SK-N-SH (cell line): Measurements from ENCODE around the gene COL21A1. TPM values are rescaled to one million over a fixed set of nuclear protein-coding genes. Genes with fewer than 3 reads are reported as not detected.

ENCODE experiments used
- CTCF ChIA-PET: fragments of 300-600, 350-600 bp; formaldehyde crosslinking; extraction: SDS; loops from one replicate; lab custom pipeline; 2021; lab: Yijun Ruan, JAX
- POLR2A ChIA-PET: fragments of 350-600 bp; sonication (Branson Sonifier 250); formaldehyde crosslinking; extraction: SDS; loops from one replicate; lab custom pipeline; 2020; ENCODE audit warnings: antibody characterized with exemption, inconsistent platforms; lab: Yijun Ruan, JAX
- DNase-seq: peaks from one replicate; pipeline ENCODE4 v3.0.0; 2012
- H2AFZ ChIP-seq: fragments of 200-600 bp; sonication (generic); 2 replicates; pipeline ENCODE4 v1.8.1; 2016; ENCODE audit warnings: antibody characterized with exemption, mild to moderate bottlenecking, low read depth
- H3F3A ChIP-seq: fragments of 200-600 bp; sonication (generic); replicated peaks from 2 replicates; pipeline ENCODE3; 2016; ENCODE audit warnings: antibody characterized with exemption, mild to moderate bottlenecking; ENCODE audit not compliant: insufficient read depth
- H3K27ac ChIP-seq, 2 experiments: fragments of 200-500 bp in 1 of 2; fragments of 200-600 bp in 1 of 2; sonication (Bioruptor generic) in 1 of 2; sonication (generic), shearing (Covaris generic) in 1 of 2; 2 replicates each; pipeline versions ENCODE4 v1.5.1 to v1.6.1; 2014 to 2016; ENCODE audit warnings: low read depth in 2 of 2, inconsistent platforms in 1 of 2, low read length in 1 of 2, mild to moderate bottlenecking in 1 of 2, mixed read lengths in 1 of 2
- H3K27me3 ChIP-seq: fragments of 200-600 bp; sonication (generic), shearing (Covaris generic); 2 replicates; pipeline ENCODE4 v1.6.1; 2016; ENCODE audit warnings: mixed run types; ENCODE audit not compliant: insufficient read depth
- H3K36me3 ChIP-seq, 2 experiments: fragments of 200-500 bp in 1 of 2; fragments of 200-600 bp in 1 of 2; sonication (Bioruptor generic) in 1 of 2; sonication (generic) in 1 of 2; replicated peaks in 1 of 2; 2 replicates each; pipeline versions ENCODE3 to v1.5.1; 2014 to 2016; ENCODE audit warnings: low read length in 1 of 2, mild to moderate bottlenecking in 1 of 2; ENCODE audit not compliant: insufficient read depth in 2 of 2, control insufficient read depth in 1 of 2
- H3K4me1 ChIP-seq, 2 experiments: fragments of 200-500 bp in 1 of 2; fragments of 200-600 bp in 1 of 2; sonication (Bioruptor generic) in 1 of 2; sonication (generic), shearing (Covaris generic) in 1 of 2; 2 replicates each; pipeline versions ENCODE4 v1.5.1 to v1.6.1; 2014 to 2016; ENCODE audit warnings: low read depth in 1 of 2, low read length in 1 of 2, mixed run types in 1 of 2; ENCODE audit not compliant: insufficient read depth in 2 of 2, control insufficient read depth in 1 of 2
- H3K4me2 ChIP-seq: fragments of 200-600 bp; sonication (generic), shearing (Covaris generic); 2 replicates; pipeline ENCODE4 v1.6.1; 2017; ENCODE audit warnings: mixed run types
- H3K4me3 ChIP-seq, 2 experiments: fragments of 200-500 bp in 1 of 2; fragments of 200-600 bp in 1 of 2; sonication (Bioruptor generic) in 1 of 2; sonication (generic), shearing (Covaris generic) in 1 of 2; 2 replicates each; pipeline versions ENCODE4 v1.5.1 to v1.8.1; 2014 to 2016; ENCODE audit warnings: low read depth in 2 of 2, inconsistent platforms in 1 of 2, low read length in 1 of 2, mild to moderate bottlenecking in 1 of 2, mixed read lengths in 1 of 2, moderate library complexity in 1 of 2
- H3K79me2 ChIP-seq: fragments of 200-600 bp; sonication (generic); 2 replicates; pipeline ENCODE4 v1.8.1; 2017; ENCODE audit warnings: mild to moderate bottlenecking; ENCODE audit not compliant: insufficient read depth
- H3K9ac ChIP-seq: fragments of 200-600 bp; sonication (generic); 2 replicates; pipeline ENCODE4 v1.6.1; 2017; ENCODE audit warnings: mixed run types
- H3K9me2 ChIP-seq: fragments of 200-600 bp; sonication (generic); 2 replicates; pipeline ENCODE4 v1.6.1; 2017; ENCODE audit warnings: mixed run types
- H3K9me3 ChIP-seq: fragments of 200-600 bp; sonication (generic); 2 replicates; pipeline ENCODE4 v1.6.1; 2017; ENCODE audit warnings: mixed run types, mild to moderate bottlenecking, moderate library complexity
- H4K20me1 ChIP-seq: fragments of 200-600 bp; sonication (generic); 2 replicates; pipeline ENCODE4 v1.6.1; 2017; ENCODE audit warnings: mild to moderate bottlenecking, mixed run types; ENCODE audit not compliant: insufficient read depth
- CTCF ChIP-seq: fragments of 200-600 bp; sonication (generic); IDR thresholded peaks from 2 replicates; pipeline ENCODE4 v1.6.1; 2017; ENCODE audit warnings: antibody characterized with exemption, mild to moderate bottlenecking, moderate library complexity
- EZH2phosphoT487 ChIP-seq: fragments of 200-600 bp; sonication (generic); IDR thresholded peaks from 2 replicates; pipeline ENCODE4 v1.6.1; 2017; ENCODE audit warnings: low read depth, mixed run types, mild to moderate bottlenecking, antibody characterized with exemption, moderate library complexity, borderline replicate concordance
- FOXJ3 ChIP-seq: sonication (generic); formaldehyde crosslinking; IDR thresholded peaks from 2 replicates; pipeline ENCODE4 v1.5.1; 2020; ENCODE audit warnings: mild to moderate bottlenecking, missing genetic modification reagents
- GATA2 ChIP-seq: sonication (generic); formaldehyde crosslinking; IDR thresholded peaks from 2 replicates; pipeline ENCODE4 v1.5.0; 2020; ENCODE audit warnings: mild to moderate bottlenecking, missing genetic modification reagents
- JUND ChIP-seq: IDR thresholded peaks from 2 replicates; pipeline ENCODE4 v1.4.0; 2012
- MAX ChIP-seq: IDR thresholded peaks from 2 replicates; pipeline ENCODE4 v1.4.0; 2012; ENCODE audit warnings: low read depth
- NRF1 ChIP-seq: IDR thresholded peaks from 2 replicates; pipeline ENCODE4 v1.6.1; 2012; ENCODE audit warnings: low read depth, mild to moderate bottlenecking, low read length
- PBX3 ChIP-seq: IDR thresholded peaks from 2 replicates; pipeline ENCODE4; 2012
- POLR2AphosphoS5 ChIP-seq: IDR thresholded peaks from 2 replicates; pipeline ENCODE4 v1.6.1; 2012; ENCODE audit warnings: low read depth, low read length
- REST ChIP-seq: IDR thresholded peaks from 2 replicates; pipeline ENCODE4 v1.6.1; 2012; ENCODE audit warnings: mild to moderate bottlenecking, low read depth, low read length, moderate library complexity
- SIN3A ChIP-seq: IDR thresholded peaks from 2 replicates; pipeline ENCODE4 v1.6.1; 2012; ENCODE audit warnings: low read depth, mild to moderate bottlenecking, low read length, moderate library complexity, borderline replicate concordance
- TAF1 ChIP-seq: IDR thresholded peaks from 2 replicates; pipeline ENCODE4 v1.6.1; 2012; ENCODE audit warnings: low read depth, mild to moderate bottlenecking, low read length, moderate library complexity, borderline replicate concordance
- WGBS: methylation state at CpG from one replicate; pipeline ENCODE4 v1.1.6; 2017; ENCODE audit warnings: low lambda C conversion rate; 5-methylcytosine and 5-hydroxymethylcytosine counted together
- polyA plus RNA-seq, 3 experiments: library from polyadenylated mRNA; depleted of rRNA; stranded (reverse); fragments of >200 nt; gene quantifications; 2 replicates each; pipeline ENCODE4 v1.2.3, GENCODE V29; 2012

Gene COL21A1
- polyA plus RNA-seq, 1 of the 3 experiments (the other 2 are of a cell fraction), result 0.07 TPM

GRCh38 chr6:56040223-56040622 is 207.2 kb downstream of the COL21A1 start:
- no peaks in the 10 kb centered on the region for H3F3A ChIP-seq
- no peaks in the 10 kb centered on the region; a peak in 1 of 4 replicates for H3K4me1 ChIP-seq
- H3K27ac ChIP-seq, result peak overlapping the region; percentile 43 to 44; a peak in 2 of 4 replicates
- ChIA-PET POLR2A (no interaction called here), CTCF (no interaction called here)
- no peaks in the 10 kb centered on the region for H4K20me1 ChIP-seq
- H3K27me3 ChIP-seq, result no peaks in the 10 kb centered on the region
- H3K79me2 ChIP-seq, result no peaks in the 10 kb centered on the region
- no peak for TF ChIP-seq REST
- TF ChIP-seq MAX, result no peak
- no peak for TF ChIP-seq POLR2AphosphoS5
- TF ChIP-seq EZH2phosphoT487, result no peak
- TF ChIP-seq FOXJ3 (CRISPR knock-in tag), result no peak
- no peak for TF ChIP-seq CTCF
- no peak for TF ChIP-seq NRF1
- TF ChIP-seq SIN3A, result no peak
- no peak for TF ChIP-seq PBX3
- TF ChIP-seq TAF1, result no peak
- no peak for TF ChIP-seq GATA2 (CRISPR knock-in tag)
- TF ChIP-seq JUND, result no peak
- H3K9me2 ChIP-seq, result no peaks in the 10 kb centered on the region
- DNase-seq, result no peak
- no peak overlapping the region; a peak in 1 of 4 replicates for H3K4me3 ChIP-seq
- no peak overlapping the region; the same call in 1 of the 2 replicates for H2AFZ ChIP-seq
- H3K36me3 ChIP-seq, result no peaks in the 10 kb centered on the region
- H3K9ac ChIP-seq, result no peak overlapping the region
- H3K9me3 ChIP-seq, result no peaks in the 10 kb centered on the region
- no peak overlapping the region for H3K4me2 ChIP-seq
- WGBS, result 54% methylated on average over 2 of the region's 2 CpGs
